Measurements from ENCODE around the gene STRIP1.
A peak's percentile ranks its signal among the peaks of the same experiment; 100 is the strongest.

The STRIP1 gene, protein sequence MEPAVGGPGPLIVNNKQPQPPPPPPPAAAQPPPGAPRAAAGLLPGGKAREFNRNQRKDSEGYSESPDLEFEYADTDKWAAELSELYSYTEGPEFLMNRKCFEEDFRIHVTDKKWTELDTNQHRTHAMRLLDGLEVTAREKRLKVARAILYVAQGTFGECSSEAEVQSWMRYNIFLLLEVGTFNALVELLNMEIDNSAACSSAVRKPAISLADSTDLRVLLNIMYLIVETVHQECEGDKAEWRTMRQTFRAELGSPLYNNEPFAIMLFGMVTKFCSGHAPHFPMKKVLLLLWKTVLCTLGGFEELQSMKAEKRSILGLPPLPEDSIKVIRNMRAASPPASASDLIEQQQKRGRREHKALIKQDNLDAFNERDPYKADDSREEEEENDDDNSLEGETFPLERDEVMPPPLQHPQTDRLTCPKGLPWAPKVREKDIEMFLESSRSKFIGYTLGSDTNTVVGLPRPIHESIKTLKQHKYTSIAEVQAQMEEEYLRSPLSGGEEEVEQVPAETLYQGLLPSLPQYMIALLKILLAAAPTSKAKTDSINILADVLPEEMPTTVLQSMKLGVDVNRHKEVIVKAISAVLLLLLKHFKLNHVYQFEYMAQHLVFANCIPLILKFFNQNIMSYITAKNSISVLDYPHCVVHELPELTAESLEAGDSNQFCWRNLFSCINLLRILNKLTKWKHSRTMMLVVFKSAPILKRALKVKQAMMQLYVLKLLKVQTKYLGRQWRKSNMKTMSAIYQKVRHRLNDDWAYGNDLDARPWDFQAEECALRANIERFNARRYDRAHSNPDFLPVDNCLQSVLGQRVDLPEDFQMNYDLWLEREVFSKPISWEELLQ

DNA sequence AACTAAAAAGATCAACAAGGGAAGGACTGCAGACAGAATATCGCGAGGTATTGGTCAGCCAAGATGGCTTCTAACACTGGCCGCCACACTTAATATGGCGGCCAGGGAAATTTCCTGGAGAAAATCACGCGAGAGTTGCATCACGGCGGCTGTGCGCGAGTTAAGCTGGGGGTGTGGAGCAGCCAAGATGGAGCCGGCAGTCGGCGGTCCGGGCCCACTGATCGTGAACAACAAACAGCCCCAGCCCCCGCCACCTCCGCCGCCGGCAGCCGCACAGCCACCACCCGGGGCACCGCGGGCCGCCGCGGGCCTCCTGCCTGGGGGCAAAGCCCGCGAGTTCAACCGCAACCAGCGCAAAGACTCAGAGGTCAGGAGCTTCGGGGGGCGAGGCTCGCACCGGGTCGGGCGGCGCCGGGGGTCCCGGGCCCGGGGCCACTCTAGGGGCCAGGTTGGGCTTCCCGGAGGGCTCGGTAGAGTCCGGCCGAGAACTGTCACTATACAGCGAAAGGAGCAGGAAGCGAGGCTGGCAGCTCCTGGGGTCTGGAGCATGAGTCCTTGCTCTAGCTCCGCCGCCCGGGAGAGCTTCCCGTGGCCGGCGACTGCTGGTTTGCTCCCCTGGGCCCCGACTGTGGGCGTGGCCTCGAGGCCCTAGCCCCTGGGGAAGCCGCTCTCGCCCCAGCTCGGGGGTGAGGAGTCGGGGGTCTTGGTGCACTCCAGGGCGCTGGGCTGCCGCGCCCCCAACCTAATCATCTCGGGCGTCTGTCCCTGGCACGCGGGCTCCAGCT is at the start of gene STRIP1:
TSS of gene STRIP1 (plus strand) at position 174 of the 785 bp plus-strand sequence. CDS start at position 188, 14 bp downstream.
- peak; percentile 95 for DNase-seq

DNA sequence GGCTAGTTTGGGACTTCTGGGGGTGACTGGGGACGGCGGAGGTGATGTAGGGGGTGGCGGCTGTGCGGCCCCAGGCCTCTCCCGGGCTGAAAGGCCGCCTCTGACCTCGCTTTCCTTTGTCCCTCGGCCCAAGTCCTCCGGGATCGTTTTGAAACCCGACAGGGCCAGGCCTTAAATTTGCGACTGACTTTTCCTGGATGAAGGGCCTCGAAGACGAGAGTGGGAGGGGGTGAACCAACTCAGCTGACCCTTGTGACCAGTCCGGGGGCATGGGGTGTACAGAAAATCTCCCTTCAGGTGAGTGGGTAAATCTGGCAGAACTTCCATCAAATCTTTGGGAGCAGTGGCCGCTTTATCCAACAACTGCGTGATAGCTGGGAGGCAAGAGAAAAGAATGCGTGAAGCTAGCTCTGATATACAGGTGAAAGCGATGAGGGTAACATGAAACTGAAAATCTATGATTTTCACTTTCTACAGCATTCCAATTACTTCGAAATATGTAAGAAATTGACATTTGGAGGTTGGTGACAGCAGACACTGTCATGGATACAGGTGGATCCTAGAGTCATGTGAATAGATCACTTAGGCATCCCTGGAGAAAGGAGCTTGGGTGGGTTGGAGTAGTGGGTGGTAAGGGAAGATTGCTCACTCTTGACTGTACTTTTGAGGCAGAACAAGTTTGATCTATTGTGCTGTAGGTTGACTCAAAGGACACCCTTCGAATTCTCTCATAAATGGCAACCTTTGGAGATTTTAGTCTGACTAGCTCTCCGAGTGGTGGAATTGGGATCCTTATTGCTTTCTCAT is 49.0 kb upstream of the STRIP1 start:
- DNase-seq: no peak

DNA sequence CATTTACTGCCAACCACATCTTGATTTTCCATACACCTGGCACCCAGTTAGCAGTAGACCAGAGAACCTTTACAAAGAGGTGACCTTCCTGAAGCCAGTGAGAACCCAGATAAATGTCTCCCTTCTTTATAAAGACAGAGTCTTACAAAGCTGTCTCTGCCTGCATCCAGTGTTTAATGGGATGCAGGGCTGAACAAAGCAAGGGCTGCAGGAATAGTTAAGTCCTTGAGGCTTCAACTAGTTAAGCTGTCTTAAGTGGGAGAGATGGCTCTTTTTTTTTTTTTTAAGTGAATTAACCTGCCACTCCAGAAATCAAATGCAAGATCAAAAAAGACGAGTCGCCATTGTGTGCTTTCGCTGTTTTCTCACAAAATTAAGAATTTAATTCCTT is 48.4 kb upstream of the STRIP1 start:
- no peak for DNase-seq

DNA sequence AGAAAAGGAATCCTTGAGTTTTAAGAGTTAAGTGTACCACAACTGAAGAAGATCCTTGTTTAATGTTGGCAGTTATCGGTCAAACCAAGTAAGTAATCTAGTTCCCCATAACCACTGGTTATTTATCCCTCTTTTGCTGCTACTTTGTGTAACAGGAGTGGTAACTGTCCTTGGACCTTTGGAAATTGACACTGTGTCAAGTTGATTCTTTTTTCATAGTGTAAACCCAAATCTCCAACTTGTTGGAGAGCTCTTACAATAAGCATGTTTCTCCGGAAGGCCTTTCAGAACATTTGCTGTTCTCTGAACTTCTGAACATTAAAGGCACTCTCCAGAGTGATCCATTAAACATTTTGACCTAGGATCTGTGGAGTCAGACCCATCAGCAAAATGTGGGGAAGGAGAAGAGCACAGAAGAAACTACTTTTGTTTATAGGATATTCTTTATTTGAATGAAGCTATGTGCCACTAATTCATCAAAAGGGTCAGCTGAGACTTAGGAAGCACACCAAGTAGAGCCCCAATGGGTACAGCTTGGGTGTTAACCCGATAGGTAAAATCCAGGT is 46.0 kb upstream of the STRIP1 start:
- DNase-seq: no peak

DNA sequence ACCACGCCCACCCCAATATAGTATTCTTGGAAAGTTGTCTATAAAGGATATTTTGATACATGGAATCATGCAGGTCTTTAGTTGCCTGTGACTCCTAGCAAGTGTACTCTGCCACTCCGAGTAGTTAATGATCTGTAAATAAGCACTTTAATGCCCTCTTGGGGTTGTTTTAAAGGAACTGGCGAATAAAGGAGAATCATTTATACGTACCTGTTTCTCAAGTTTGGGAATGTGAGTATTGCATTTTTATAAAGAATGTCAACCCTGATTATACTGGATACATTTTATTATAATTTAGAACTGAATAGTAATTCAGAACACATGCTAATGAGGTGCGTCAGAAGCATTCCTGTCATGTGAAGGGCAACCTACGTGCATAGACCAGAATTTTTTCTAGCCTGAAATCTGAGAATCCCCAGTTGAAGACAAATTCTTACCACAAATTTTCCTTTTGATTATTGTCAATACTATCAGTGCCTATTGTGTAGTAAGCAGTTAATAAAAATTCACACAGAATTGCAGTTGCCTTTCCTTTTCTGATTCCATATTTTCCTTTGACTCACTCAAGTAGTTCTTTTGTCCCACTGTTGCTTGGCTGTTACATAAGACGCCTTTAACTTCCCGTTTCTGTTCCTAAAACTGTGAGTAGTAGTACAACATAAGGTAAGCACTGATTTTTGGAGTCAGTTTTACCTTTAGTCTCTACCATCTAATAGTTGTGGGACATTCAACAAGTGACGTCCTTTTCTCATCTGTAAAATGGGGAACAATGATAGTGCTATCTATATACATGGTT is 44.7 kb upstream of the STRIP1 start:
- no peak for DNase-seq

DNA sequence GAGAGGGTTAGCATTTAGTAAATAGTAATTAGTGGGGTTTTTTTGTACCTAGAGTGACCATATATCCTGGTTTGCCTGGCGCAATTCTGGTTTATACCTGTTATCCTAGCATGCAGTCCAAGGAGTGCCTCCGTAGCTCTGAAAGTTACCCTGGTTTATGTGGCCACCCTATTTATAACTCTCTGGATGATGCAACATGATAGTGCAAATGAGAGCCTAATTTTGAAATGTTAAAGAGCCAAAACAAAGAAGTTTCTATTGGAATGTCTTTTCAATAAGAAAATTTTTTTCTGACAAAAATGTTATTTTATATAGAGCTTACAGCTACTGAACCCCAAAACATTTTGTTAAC is 44.1 kb upstream of the STRIP1 start:
- no peak for DNase-seq

DNA sequence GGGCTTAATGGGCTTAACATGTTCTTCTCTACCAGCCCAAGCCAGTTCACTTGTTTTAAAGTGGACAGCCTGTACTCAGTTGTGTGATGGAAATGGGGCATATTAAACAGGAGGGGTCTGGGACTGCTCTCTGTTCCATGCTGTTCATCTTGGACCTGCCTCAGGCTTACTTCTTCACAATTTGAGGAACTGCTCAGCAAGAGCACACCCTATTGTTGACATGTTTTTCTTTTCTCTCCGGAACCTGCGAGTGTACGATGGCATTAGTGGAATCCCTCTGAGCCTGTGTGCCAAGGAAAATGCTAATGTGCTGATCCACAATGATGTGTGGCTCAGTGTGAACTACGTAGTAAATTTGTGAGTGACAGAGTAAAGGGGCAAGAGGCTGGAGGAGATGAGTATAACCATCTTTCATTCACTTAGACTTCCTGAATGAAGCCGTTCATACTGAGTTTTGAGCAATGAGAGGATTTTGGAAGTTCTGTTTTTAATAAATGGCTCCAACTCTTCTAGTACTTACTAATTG is 43.0 kb upstream of the STRIP1 start:
- DNase-seq: no peak

DNA sequence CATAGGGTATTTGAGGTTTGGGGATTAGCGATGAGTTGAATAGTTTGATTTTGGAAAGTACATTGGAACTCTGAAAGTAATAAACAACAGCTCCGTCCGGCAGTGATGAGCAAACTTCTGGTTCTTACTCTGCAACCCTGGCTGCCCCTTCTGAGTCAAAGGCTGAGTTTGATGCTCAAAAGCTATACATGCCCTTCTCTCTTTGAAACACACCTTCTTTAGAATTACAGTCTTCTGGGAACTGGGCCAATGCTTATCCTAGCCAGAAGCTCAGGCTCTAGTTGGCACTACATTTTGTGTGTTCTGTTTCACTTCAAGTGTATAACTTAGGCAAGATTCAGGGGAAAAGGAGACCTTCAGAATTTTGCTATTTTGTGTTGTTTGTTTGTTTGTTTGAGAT is 40.5 kb upstream of the STRIP1 start:
- DNase-seq: no peak

DNA sequence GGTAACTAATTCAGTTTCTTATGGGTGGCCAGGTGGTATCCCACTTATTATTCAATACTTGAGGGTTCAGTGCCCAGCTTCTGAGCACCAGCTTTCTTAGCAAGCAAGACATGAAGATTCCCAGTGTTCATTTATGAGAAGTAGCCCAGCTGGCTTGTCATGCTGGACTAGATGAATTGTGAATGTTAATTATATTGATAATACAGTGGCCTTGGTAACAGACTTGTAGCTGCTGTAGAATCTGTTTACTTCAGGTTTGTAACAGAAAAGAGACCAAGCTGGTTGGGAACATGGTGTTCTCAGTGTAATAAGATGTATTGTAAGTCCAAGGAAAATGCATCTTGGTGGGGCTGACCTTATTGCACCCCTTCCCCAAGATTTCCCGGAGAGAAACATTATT is 39.8 kb upstream of the STRIP1 start:
- no peak for DNase-seq

DNA sequence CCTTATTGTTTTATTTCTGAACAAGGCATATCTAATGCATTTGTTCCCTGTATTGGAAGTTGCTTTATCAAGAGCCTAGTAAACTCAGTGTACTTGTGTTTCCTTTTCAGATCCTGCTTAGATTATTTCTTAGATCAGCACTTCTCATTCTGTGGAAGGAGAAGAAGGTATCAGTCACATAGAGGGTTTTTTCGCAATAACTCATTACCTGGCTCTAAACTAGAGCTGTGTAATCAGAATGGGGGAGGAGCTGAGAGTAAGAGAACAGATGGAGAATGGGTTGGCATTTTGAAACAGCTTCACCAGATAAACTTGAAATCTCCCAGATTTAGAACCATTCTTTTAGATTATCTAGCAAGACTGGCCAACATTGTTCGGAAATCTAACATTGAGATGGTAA is 38.9 kb upstream of the STRIP1 start:
- no peak for DNase-seq

DNA sequence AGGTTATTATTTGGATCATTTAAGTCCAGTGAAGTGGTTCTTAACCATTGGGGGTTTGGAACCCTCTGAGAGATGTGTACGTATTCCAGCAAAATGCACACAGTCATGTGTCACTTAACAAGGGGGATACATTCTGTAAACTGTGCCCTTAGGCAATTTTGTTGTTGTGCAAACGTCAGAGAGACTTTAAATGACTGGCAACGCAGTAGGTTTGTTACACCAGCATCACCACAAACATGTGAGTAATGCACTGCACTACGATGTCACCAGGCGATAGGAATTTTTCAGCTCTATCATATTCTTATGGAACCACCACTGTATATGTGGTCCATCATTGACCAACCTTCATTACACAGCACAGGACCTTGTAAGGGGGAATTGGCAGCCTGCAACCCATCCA is 37.9 kb upstream of the STRIP1 start:
- peak; percentile 71 for DNase-seq

DNA sequence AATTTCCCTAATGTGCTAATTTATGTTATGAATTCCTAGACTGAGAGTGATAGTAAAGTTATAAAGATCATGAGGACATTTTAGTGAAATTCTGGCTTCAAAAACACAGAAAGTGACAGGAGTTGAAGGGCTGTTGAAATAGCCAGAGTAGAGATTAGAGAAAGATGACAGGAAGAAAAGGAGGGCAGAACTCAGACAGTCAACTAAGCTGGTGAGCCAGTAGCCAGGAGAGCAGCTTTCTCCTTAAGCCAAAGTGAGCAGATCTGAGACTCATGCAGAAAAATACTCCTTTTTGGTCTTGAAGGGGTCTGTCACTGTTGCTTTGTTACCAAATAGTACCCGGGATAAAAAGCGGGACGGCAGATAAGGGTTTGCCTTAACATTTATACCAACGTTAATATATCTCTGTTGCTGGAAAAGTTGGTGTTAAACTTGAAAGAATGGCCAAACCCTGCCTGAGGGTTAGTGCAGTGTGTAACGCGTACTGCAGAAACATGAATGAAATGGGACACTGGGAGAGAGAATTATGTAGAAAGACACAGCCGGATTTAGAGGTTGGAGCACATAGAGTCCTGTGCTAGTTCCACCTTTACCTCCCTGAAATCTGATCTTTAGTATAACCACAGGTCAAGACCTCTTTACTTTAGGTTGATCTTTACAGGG is 37.1 kb upstream of the STRIP1 start:
- DNase-seq: no peak

DNA sequence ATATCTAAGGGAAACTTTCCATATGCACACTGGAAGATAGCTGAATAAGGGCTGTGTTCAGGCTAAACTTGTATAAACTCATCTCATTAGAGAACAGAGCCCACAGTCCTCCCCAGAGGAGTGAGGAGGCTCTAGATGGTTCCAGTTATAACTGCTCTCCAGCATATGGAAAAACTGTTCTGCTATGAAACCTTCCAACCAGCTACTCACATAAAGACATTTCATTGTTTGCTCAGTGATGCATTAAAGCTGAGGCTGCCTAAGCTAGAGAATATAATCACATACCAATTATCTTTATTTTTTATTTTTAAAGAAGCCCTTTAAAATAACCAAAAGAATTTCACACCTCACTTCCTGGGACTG is 36.6 kb upstream of the STRIP1 start:
- no peak for DNase-seq

DNA sequence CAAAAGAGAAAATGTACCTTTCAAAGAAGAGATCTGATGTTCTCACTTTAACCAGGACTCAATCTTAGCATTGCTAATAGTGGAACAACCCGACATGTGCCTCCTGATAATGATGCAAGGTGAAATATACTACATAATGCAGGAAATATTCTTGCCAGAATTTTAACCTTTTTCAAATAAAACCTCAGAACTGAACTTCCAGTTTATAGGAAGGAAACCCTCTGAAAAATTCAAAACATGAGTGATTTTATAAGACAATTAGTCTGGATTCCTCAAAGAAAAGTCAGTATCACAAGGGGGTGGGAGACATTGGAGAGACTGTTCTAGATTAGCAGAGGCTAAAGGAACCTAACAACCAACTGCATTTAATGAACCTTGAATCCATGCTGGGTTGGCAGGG is 31.7 kb upstream of the STRIP1 start:
- DNase-seq: no peak

DNA sequence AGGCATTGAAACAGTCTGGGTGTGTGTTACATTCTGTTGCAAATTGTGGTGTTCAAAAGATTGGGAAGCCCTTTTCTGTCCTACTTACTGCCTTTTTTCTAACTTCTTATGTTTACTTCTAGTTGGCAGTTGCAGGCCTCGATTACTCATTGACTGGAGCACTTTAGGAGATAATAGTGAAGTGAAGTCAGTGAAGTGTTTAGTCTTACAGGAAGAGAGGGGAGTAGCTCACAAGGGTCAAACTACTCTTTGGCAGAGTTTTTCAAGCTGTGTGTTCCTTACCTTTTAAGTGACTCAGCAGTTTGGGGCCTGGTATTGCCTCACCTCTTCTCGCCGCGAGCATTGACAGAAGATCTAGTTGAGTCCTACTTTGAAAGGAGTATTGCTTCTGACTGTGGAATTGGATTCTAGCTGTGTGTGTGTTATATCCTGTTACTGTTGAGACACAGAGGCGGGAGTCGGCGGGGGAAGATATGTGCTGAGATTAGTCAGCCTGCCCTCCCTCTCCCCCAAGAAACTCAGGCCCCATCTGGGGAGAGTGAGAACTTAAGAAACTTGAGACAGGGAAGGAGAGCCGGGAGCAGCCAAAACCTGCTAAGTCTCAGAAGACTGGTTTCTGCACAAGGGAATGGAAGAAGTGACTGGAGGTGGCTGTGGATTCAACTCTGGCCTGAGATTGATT is 30.5 kb upstream of the STRIP1 start:
- peak; percentile 97 for DNase-seq

DNA sequence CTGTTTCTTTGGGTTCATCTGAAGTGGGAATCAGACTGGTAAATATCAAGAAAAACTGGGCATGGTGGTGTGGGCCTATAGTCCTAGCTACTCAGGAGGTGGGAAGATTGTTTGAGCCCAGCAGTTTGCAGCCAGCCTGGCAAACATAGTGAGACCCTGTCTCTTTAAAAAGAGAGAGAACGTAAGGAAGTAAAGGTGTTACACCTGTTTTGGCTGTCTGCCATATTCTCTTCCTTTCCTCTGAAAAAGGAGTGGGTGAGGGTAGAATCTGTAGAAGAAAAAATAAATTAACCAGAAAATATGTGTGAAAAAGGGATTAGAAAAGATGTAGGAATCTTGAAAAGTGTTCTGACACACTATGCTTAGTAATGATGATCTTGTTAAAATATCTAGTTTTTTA is 29.8 kb upstream of the STRIP1 start:
- DNase-seq: no peak

DNA sequence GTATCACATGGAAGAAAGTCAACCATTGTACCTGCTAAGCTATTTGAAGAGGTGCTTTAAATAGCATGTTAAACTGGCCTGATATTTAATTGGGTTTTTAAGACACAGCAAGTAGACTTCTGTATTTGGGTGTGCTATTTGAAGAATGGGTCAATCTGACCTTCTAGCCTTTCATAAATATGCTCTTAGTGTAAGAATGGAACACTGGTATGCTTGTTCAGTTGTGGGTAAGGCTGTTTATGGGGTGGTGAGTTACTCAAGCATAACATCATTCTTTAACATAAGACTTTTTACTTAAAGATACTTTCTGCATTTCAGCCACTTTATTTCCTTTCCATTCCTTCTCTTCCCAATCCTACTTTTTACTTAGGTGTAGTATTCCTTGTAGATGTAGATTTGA is 28.5 kb upstream of the STRIP1 start:
- DNase-seq: no peak

DNA sequence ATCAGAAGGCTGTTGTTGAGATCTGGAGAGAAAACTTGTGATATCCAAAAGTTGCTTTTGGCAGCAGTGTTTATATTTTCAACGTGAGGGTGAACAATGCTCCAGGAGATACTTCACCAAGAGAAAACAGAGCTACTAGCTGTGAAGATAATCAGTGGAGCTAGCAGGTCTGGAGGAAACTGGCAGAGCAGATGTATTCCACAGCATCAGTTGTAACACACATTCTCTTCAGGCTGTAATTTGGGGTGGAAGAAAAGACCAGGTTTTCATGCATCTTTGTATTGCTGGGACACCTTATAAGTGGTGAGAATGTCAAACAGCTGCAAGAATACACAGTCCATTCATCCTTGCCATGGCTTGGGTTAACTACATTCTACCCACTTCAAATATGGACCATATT is 27.9 kb upstream of the STRIP1 start:
- no peak for DNase-seq

DNA sequence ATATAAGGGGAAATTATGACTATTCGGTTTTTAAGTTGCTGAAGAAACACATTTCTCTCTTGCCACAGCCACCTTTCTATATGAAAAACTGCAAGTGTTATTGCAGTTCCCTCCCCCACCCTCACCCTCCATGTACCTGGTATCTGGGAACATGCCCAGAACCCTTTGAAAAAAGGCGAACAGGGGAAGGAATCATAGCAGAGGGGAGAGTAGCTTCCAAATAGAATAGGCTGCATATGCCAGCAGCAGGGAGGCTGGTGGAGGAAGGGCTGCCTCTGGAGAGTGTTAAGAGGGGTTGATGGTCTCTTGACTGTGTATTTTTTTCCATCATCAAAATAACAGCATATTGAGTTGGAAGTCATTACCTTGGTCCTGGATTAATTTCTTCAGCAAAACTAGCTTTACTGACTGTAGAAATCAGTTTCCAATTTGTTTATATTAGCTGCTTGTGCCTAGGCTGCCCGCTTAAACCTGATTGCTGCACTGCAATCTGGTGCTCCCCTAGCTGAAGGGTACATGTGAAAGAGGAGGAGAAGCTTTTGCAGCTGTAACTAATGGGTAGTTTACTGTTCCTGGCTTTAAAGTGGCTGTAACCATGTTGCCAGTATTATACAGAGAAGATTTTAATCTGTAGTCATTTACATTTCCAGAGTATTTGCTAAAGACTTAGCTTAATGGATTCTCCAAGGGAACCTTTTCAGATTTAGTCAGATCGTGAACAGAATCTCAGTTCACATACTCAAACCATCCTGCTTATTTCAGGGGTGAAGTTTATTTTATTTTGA is 27.2 kb upstream of the STRIP1 start:
- no peak for DNase-seq
